Measurements from ENCODE around the gene TTLL3. TPM values are rescaled to one million over a fixed set of nuclear protein-coding genes. Genes with fewer than 3 reads are reported as not detected.

Gene TTLL3
- total and polyA plus RNA-seq, 2 of the 13 experiments (the other 11 are each of a cell fraction or from before 2014, with no cell fraction given) = 9.5 to 51.2 TPM

DNA sequence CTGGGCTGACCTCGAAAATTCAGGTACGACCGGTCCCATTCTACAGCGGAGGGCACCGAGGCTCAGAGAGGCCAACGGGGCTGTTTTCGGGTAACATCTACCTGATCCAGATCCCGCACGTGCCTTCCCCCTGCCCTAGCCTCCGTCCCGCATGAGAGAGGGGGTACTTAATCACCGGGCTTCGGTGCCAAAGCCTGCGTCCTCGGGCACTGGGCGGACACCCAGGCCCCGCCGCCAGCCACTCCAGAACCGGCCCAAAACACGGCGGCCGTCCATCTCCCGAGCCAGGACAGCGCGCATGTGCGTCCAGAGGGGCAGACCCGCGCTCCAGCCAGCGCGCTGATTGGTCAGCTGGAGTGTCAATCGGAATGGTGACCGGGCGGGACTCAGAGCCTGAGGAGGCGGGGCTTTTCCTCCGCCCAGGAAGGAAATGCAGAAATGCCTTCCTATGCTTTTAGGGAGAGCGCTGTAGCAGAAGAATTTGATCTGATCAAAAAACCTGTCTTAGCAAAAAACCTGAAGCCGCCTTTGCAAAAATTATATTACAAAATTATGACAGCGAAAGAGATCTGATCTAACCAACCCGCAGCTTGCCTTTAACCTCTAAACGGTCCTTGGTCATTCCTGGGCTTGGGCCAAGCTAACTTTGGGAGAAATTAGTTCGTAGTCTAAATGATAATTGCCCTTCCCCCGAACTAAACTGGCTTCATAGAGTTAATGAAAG is 33.8 kb downstream of the TTLL3 start, which contains the start of gene RPUSD3 (continued):
- TF ChIP-seq BHLHE40 (IDR thresholded peaks at IDR 0.05; ENCODE audit: low read length) (peak; percentile 44; the same call in 1 of the 2 replicates), ZNF260 (CRISPR knock-in tag; IDR thresholded peaks at IDR 0.05; ENCODE audit: borderline replicate concordance, low read depth) (no peak), SNAI1 (CRISPR knock-in tag; IDR thresholded peaks at IDR 0.05; ENCODE audit: borderline replicate concordance) (peak; percentile 90), BRF2 (CRISPR knock-in tag; IDR thresholded peaks at IDR 0.05) (no peak), AGO2 (optimal IDR thresholded peaks at IDR 0.05; ENCODE audit: low read depth, low read length) (no peak), ZFP41 (CRISPR knock-in tag; IDR thresholded peaks at IDR 0.05; ENCODE audit: borderline replicate concordance) (no peak), MAFK (conservative IDR thresholded peaks at IDR 0.05 in 1 of 2, IDR thresholded peaks at IDR 0.05 in 1 of 2; ENCODE audit: low read length in 2 of 2) (no peak), HNRNPLL (IDR thresholded peaks at IDR 0.05; ENCODE audit: low read depth, low read length, poor library complexity, severe bottlenecking) (peak; percentile 37), SUZ12 (IDR thresholded peaks at IDR 0.05; ENCODE audit: low read depth, low read length) (no peak), HNF1A (IDR thresholded peaks at IDR 0.05; ENCODE audit: low read depth) (no peak), HNF1A (CRISPR knock-in tag; IDR thresholded peaks at IDR 0.05; ENCODE audit: borderline replicate concordance) (peak; percentile 40; the same call in 1 of the 2 replicates), U2AF2 (IDR thresholded peaks at IDR 0.05; ENCODE audit: low read depth, low read length) (no peak), ZNF124 (CRISPR knock-in tag; IDR thresholded peaks at IDR 0.05) (no peak), TRIM24 (CRISPR knock-in tag; IDR thresholded peaks at IDR 0.05) (no peak), RORA (CRISPR knock-in tag; IDR thresholded peaks at IDR 0.05) (no peak), BRCA1 (CRISPR knock-in tag; IDR thresholded peaks at IDR 0.05) (no peak), ZBTB38 (CRISPR knock-in tag; IDR thresholded peaks at IDR 0.05) (no peak)
- TF ChIP-seq, protein P1, sequence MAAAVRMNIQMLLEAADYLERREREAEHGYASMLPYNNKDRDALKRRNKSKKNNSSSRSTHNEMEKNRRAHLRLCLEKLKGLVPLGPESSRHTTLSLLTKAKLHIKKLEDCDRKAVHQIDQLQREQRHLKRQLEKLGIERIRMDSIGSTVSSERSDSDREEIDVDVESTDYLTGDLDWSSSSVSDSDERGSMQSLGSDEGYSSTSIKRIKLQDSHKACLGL (CRISPR knock-in tag; IDR thresholded peaks at IDR 0.05) = peak; percentile 92

Data from HepG2 (cell line).